Tongue (tissue), 1 donor: ENCODE results near the gene SPSB1. TPM values are rescaled to one million over a fixed set of nuclear protein-coding genes. Genes with fewer than 3 reads are reported as not detected.

Experiments used
- total RNA-seq: library from RNA; depleted of rRNA; stranded (reverse); fragments of >200 nt; gene quantifications from one replicate; pipeline ENCODE4 v1.2.3, GENCODE V29; 2014

Gene SPSB1
- total RNA-seq, 1 donor from 2014 or later: 23.3 TPM

Other genes starting within 250 kb of the SPSB1 start
- gene SLC2A5, start 223.3 kb upstream of the SPSB1 start, total RNA-seq: 15.9 TPM
- 4.9 TPM for gene GPR157, start 163.8 kb upstream of the SPSB1 start, total RNA-seq
- gene H6PD, start 58.1 kb upstream of the SPSB1 start, total RNA-seq: 50.5 TPM
- 2.1 TPM for gene SLC25A33, start 246.6 kb downstream of the SPSB1 start, total RNA-seq